ENCODE results near the gene HOTAIR.
A peak's percentile ranks its signal among the peaks of the same experiment; 100 is the strongest.

HOTAIR gene

GRCh38 chr12:53998900-53999236, 24.1 kb upstream of the HOTAIR start:
- Histone ChIP-seq H3K9ac (ENCODE audit: low read length in 5 of 5) (peak overlapping the region in 2 of 5 donors; percentile 57 to 98), H3K4me3 (ENCODE audit: low read depth in 1 of 5, low read length in 5 of 5) (peak overlapping the region; percentile 47 to 78 (median 77)), H3K27me3 (ENCODE audit: control insufficient read depth in 5 of 5, insufficient read depth in 4 of 5, low read length in 5 of 5) (peaks cover 0 to 45% (median 35%) of the 10 kb centered on the region in 5 donors), H3K27ac (ENCODE audit: low read depth, low read length) (peak overlapping the region; percentile 98), H3K36me3 (ENCODE audit: control insufficient read depth in 5 of 5, insufficient read depth in 5 of 5, low read length in 5 of 5) (no peaks in the 10 kb centered on the region), H3K9me3 (ENCODE audit: control insufficient read depth in 5 of 5, low read length in 5 of 5) (no peaks in the 10 kb centered on the region), H3K4me1 (ENCODE audit: control insufficient read depth in 5 of 5, insufficient read depth in 5 of 5, low read length in 5 of 5) (peaks cover 4 to 94% (median 84%) of the 10 kb centered on the region in 5 donors)

- Histone ChIP-seq H3K27me3 (ENCODE audit: control insufficient read depth in 5 of 5, insufficient read depth in 4 of 5, low read length in 5 of 5) (peaks cover 0 to 50% (median 33%) of the 10 kb centered on the region in 5 donors), H3K27ac (ENCODE audit: low read depth, low read length) (peak overlapping the region; percentile 98), H3K4me3 (ENCODE audit: low read depth in 1 of 5, low read length in 5 of 5) (peak overlapping the region; percentile 48 to 78 (median 78)), H3K9ac (ENCODE audit: low read length in 5 of 5) (peak overlapping the region in 4 of 5 donors; percentile 45 to 98 (median 84)), H3K36me3 (ENCODE audit: control insufficient read depth in 5 of 5, insufficient read depth in 5 of 5, low read length in 5 of 5) (no peaks in the 10 kb centered on the region), H3K9me3 (ENCODE audit: control insufficient read depth in 5 of 5, low read length in 5 of 5) (no peaks in the 10 kb centered on the region), H3K4me1 (ENCODE audit: control insufficient read depth in 5 of 5, insufficient read depth in 5 of 5, low read length in 5 of 5) (peaks cover 3 to 95% (median 85%) of the 10 kb centered on the region in 5 donors)
Observed at GRCh38 chr12:53998110-53998899, 23.6 kb upstream of the HOTAIR start.

DNA sequence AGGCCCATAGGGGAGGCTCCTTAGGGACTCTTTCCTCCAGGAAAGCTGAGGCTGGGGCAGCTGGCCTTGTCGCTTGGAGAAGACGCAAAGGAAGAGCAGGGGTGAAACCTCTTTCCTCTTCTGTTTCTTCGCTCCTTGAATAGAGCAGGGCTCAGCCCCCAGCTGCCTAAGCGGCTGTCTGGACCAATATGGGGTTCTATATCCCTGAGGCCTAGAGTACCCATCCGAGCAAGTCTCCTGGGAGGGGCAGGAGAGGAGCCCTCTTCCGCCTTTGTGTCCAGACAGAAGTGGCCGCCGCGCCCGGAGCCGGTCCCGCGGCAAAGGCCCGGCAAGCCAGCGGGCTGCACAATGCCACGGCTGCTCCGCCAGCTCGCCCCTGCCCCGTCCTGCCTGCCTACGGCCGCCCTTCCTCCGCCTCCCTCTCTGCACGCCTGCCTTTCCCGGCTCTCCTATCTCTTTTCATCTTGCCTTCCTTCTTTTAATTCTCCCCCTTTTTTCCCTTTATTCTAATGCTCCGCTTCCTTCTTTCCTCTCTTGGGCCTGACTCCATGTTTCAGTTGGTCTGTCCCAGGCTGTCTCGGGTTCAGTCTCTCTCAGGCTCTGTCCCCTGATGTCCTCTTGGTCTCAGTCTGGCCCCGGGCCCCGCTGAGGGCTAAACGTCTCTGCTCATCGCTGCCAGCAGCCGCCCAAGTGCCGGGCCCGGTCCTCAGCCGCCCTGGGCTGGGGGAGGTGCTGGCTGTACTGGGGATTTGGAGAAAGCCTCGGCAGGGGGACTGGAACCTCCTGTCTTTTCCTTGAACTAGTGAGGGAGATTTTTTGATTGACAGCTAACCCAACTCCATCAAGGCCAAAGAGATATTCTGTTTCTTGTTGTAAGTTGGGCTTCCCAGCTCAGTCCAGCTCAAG, 22.7 kb upstream of the HOTAIR start:
- Histone ChIP-seq H3K4me1 (ENCODE audit: control insufficient read depth in 5 of 5, insufficient read depth in 5 of 5, low read length in 5 of 5) (peaks cover 3 to 91% (median 83%) of the 10 kb centered on the region in 5 donors), H3K27me3 (ENCODE audit: control insufficient read depth in 5 of 5, insufficient read depth in 4 of 5, low read length in 5 of 5) (peaks cover 0 to 52% (median 30%) of the 10 kb centered on the region in 5 donors), H3K4me3 (ENCODE audit: low read depth in 1 of 5, low read length in 5 of 5) (peak overlapping the region; percentile 59 to 78 (median 78)), H3K27ac (ENCODE audit: low read depth, low read length) (peak overlapping the region; percentile 98), H3K36me3 (ENCODE audit: control insufficient read depth in 5 of 5, insufficient read depth in 5 of 5, low read length in 5 of 5) (no peaks in the 10 kb centered on the region), H3K9me3 (ENCODE audit: control insufficient read depth in 5 of 5, low read length in 5 of 5) (no peaks in the 10 kb centered on the region), H3K9ac (ENCODE audit: low read length in 5 of 5) (peak overlapping the region; percentile 45 to 93 (median 77))

DNA sequence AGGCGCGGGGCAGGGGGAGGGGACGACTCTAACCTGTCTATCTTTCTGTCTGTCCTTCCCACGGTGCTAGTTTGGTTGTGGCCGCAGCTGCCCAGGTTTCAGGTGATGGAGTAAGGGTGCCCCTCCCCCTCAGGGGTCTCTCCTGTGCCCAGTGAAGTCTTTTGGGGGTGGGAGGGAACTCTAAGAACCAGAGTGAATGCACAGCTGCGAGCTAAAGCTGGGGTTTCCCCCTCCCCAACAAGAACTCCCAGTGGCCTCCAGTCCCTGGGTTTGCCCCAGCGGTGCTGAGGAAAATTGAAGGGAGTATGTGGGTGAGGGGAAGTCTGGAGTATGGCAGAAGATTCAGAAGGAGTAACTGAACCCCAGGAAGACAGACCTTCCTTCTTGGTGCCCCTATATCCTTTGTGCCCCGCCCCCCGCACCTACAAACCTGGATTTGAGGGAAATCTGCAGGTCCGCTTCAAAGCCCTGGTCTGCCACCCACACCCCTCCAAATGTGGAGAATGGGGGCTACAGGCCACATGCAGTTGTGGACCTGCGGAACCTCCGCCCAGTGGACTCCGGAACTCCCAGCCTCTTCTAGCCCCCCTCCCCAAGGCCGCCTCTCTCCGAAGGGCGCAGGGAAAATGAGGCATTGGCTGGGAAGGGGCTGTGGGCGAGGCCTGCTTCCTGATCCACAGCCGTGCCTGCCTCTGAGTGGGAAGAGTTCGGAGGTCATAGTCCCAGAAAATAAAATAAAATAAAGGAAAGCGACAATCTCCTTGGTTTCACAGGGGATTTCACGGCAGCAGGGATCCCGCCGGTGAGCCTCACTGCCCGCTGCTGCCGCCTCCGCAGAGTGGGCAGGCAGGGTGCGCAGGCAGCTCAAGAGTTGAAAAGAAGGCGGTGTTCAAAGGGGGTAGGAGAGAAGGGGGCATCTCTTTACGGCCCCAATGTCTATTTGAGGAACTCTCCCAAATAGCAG, 21.8 kb upstream of the HOTAIR start:
- Histone ChIP-seq H3K4me3 (ENCODE audit: low read depth in 1 of 5, low read length in 5 of 5) (peak overlapping the region; percentile 71 to 78 (median 78)), H3K9ac (ENCODE audit: low read length in 5 of 5) (peak overlapping the region; percentile 73 to 93 (median 81)), H3K36me3 (ENCODE audit: control insufficient read depth in 5 of 5, insufficient read depth in 5 of 5, low read length in 5 of 5) (no peaks in the 10 kb centered on the region), H3K4me1 (ENCODE audit: control insufficient read depth in 5 of 5, insufficient read depth in 5 of 5, low read length in 5 of 5) (peaks cover 3 to 91% (median 84%) of the 10 kb centered on the region in 5 donors), H3K9me3 (ENCODE audit: control insufficient read depth in 5 of 5, low read length in 5 of 5) (no peaks in the 10 kb centered on the region), H3K27ac (ENCODE audit: low read depth, low read length) (peak overlapping the region; percentile 98), H3K27me3 (ENCODE audit: control insufficient read depth in 5 of 5, insufficient read depth in 4 of 5, low read length in 5 of 5) (peaks cover 0 to 56% (median 34%) of the 10 kb centered on the region in 5 donors)

GRCh38 chr12:53995378-53996239, 20.9 kb upstream of the HOTAIR start:
- H3K4me1 ChIP-seq (ENCODE audit: control insufficient read depth in 5 of 5, insufficient read depth in 5 of 5, low read length in 5 of 5): peaks cover 0 to 91% (median 84%) of the 10 kb centered on the region in 5 donors
- peak overlapping the region; percentile 71 to 78 (median 78) for H3K4me3 ChIP-seq (ENCODE audit: low read depth in 1 of 5, low read length in 5 of 5)
- H3K9me3 ChIP-seq (ENCODE audit: control insufficient read depth in 5 of 5, low read length in 5 of 5): no peaks in the 10 kb centered on the region
- peak overlapping the region; percentile 73 to 93 (median 81) for H3K9ac ChIP-seq (ENCODE audit: low read length in 5 of 5)
- peaks cover 0 to 62% (median 38%) of the 10 kb centered on the region in 5 donors for H3K27me3 ChIP-seq (ENCODE audit: control insufficient read depth in 5 of 5, insufficient read depth in 4 of 5, low read length in 5 of 5)
- peak overlapping the region; percentile 98 for H3K27ac ChIP-seq (ENCODE audit: low read depth, low read length)
- no peaks in the 10 kb centered on the region for H3K36me3 ChIP-seq (ENCODE audit: control insufficient read depth in 5 of 5, insufficient read depth in 5 of 5, low read length in 5 of 5)

- H3K9ac ChIP-seq (ENCODE audit: low read length in 5 of 5): peak overlapping the region; percentile 62 to 93 (median 87)
- H3K36me3 ChIP-seq (ENCODE audit: control insufficient read depth in 5 of 5, insufficient read depth in 5 of 5, low read length in 5 of 5): no peaks in the 10 kb centered on the region
- peak overlapping the region; percentile 71 to 78 (median 78) for H3K4me3 ChIP-seq (ENCODE audit: low read depth in 1 of 5, low read length in 5 of 5)
- no peaks in the 10 kb centered on the region for H3K9me3 ChIP-seq (ENCODE audit: control insufficient read depth in 5 of 5, low read length in 5 of 5)
- H3K4me1 ChIP-seq (ENCODE audit: control insufficient read depth in 5 of 5, insufficient read depth in 5 of 5, low read length in 5 of 5): peaks cover 0 to 90% (median 84%) of the 10 kb centered on the region in 5 donors
- H3K27ac ChIP-seq (ENCODE audit: low read depth, low read length): peak overlapping the region; percentile 98
- peaks cover 0 to 60% (median 34%) of the 10 kb centered on the region in 5 donors for H3K27me3 ChIP-seq (ENCODE audit: control insufficient read depth in 5 of 5, insufficient read depth in 4 of 5, low read length in 5 of 5)
Observed at GRCh38 chr12:53995002-53995377, 20.2 kb upstream of the HOTAIR start.

- H3K27ac ChIP-seq (ENCODE audit: low read depth, low read length): peak overlapping the region; percentile 98
- peaks cover 0 to 94% (median 87%) of the 10 kb centered on the region in 5 donors for H3K4me1 ChIP-seq (ENCODE audit: control insufficient read depth in 5 of 5, insufficient read depth in 5 of 5, low read length in 5 of 5)
- peaks cover 0 to 64% (median 32%) of the 10 kb centered on the region in 5 donors for H3K27me3 ChIP-seq (ENCODE audit: control insufficient read depth in 5 of 5, insufficient read depth in 4 of 5, low read length in 5 of 5)
- H3K9ac ChIP-seq (ENCODE audit: low read length in 5 of 5): peak overlapping the region; percentile 62 to 93 (median 87)
- H3K36me3 ChIP-seq (ENCODE audit: control insufficient read depth in 5 of 5, insufficient read depth in 5 of 5, low read length in 5 of 5): no peaks in the 10 kb centered on the region
- peak overlapping the region; percentile 71 to 78 (median 78) for H3K4me3 ChIP-seq (ENCODE audit: low read depth in 1 of 5, low read length in 5 of 5)
- no peaks in the 10 kb centered on the region for H3K9me3 ChIP-seq (ENCODE audit: control insufficient read depth in 5 of 5, low read length in 5 of 5)
Observed at GRCh38 chr12:53994264-53995001, 19.7 kb upstream of the HOTAIR start.

- Histone ChIP-seq H3K9me3 (ENCODE audit: control insufficient read depth in 5 of 5, low read length in 5 of 5) (no peaks in the 10 kb centered on the region), H3K4me1 (ENCODE audit: control insufficient read depth in 5 of 5, insufficient read depth in 5 of 5, low read length in 5 of 5) (peaks cover 0 to 96% (median 88%) of the 10 kb centered on the region in 5 donors), H3K4me3 (ENCODE audit: low read depth in 1 of 5, low read length in 5 of 5) (peak overlapping the region in 4 of 5 donors; percentile 72 to 78 (median 78)), H3K27me3 (ENCODE audit: control insufficient read depth in 5 of 5, insufficient read depth in 4 of 5, low read length in 5 of 5) (peaks cover 0 to 68% (median 32%) of the 10 kb centered on the region in 5 donors), H3K36me3 (ENCODE audit: control insufficient read depth in 5 of 5, insufficient read depth in 5 of 5, low read length in 5 of 5) (no peaks in the 10 kb centered on the region), H3K27ac (ENCODE audit: low read depth, low read length) (peak overlapping the region; percentile 98), H3K9ac (ENCODE audit: low read length in 5 of 5) (peak overlapping the region in 3 of 5 donors; percentile 43 to 93 (median 48))
Observed at GRCh38 chr12:53994009-53994263, 19.2 kb upstream of the HOTAIR start.
